GM18907 (cell line): Measurements from ENCODE around the gene MPV17.
"Not testable (repeated sequence)": the region's sequence is repeated elsewhere in the genome, so short reads cannot be mapped to it uniquely, and the experiment has no call there.

Source experiments
- ATAC-seq: cut with Tn5 transposase; IDR thresholded peaks from one replicate; pipeline ENCODE4 v1.9.1; 2021; ENCODE audit warnings: mild to moderate bottlenecking, moderate library complexity; ENCODE audit not compliant: unreplicated experiment

MPV17 gene

GRCh38 chr2:27322766-27323595, at the start of gene MPV17:
TSS of gene MPV17 (minus strand) at chr2:27323097. CDS start at chr2:27322517, 580 bp downstream.
- ATAC-seq, result peak; percentile 92

- ATAC-seq, result peak; percentile 35
Measured at GRCh38 chr2:27370816-27371620, 48.1 kb upstream of the MPV17 start.

- ATAC-seq, result peak; percentile 88
Measured at GRCh38 chr2:27370026-27370815, 47.3 kb upstream of the MPV17 start, which contains the start of the genes EIF2B4 and SNX17. TSS of gene EIF2B4 (minus strand) at chr2:27370338. CDS start at chr2:27370314, 24 bp downstream. TSS of gene SNX17 (plus strand) at chr2:27370616. CDS start at chr2:27370744, 128 bp downstream.

GRCh38 chr2:27369471-27370025, 46.7 kb upstream of the MPV17 start:
- peak; percentile 6 for ATAC-seq

GRCh38 chr2:27363933-27364332, 41.0 kb upstream of the MPV17 start:
- ATAC-seq, result no peak

GRCh38 chr2:27362678-27363420, 40.0 kb upstream of the MPV17 start:
- no peak for ATAC-seq

- ATAC-seq, result peak; percentile 84
Measured at GRCh38 chr2:27356382-27357181, 33.7 kb upstream of the MPV17 start, which contains the start of gene GTF3C2. TSS of gene GTF3C2 (minus strand) at chr2:27356764. CDS start at chr2:27343554, 13,210 bp downstream.

- ATAC-seq, result peak; percentile 41
Measured at GRCh38 chr2:27356056-27356381, 33.1 kb upstream of the MPV17 start.

GRCh38 chr2:27354597-27354927, 31.7 kb upstream of the MPV17 start:
- no peak for ATAC-seq

- ATAC-seq, result no peak
Measured at GRCh38 chr2:27353762-27354596, 31.1 kb upstream of the MPV17 start.

GRCh38 chr2:27353386-27353761, 30.5 kb upstream of the MPV17 start:
- not testable (repeated sequence) for ATAC-seq

- ATAC-seq, result no peak
Measured at GRCh38 chr2:27351802-27352598, 29.1 kb upstream of the MPV17 start.

GRCh38 chr2:27350106-27350693, 27.3 kb upstream of the MPV17 start:
- ATAC-seq, result no peak

GRCh38 chr2:27347641-27348040, 24.7 kb upstream of the MPV17 start:
- no peak for ATAC-seq

GRCh38 chr2:27336173-27336572, 13.3 kb upstream of the MPV17 start:
- ATAC-seq, result no peak

- ATAC-seq, result no peak
Measured at GRCh38 chr2:27335311-27335710, 12.4 kb upstream of the MPV17 start.

- ATAC-seq, result no peak
Measured at GRCh38 chr2:27324720-27325119, 1.8 kb upstream of the MPV17 start.
